ENCODE measurements around the gene DCLK2.

DCLK2 gene

DNA sequence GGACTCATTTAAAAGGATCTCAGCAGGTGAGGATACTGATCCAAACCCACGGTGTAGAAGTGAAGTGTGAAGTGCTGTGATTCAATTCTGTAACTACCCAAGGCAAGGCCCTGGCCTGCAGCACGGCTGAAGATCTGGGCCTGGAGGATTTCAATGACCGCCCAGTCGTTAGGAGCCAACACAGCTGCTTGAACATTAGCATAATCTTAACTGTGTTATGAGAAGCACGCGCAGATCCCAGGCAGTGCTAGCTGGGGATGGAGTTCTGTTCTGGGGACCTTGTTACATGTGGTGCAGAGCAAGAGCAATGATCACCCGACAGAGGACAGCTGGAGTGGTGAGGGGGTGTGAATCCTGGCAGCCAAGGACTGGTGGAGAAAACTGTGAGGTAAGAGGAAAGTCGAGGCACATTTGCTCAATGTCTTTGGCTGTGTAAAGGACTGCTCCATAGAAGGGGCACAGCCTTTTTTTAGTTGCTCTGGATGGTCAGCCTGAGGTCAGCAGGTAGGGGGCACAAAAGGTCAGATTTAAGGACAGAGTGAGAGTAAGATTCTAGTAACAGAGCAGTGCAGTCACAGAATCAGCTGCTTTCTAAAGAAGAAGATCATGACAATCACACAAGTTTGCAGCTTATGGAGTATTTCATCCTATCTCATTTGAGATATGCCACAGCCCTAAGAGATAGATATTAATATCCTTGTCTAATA is 181.8 kb downstream of the DCLK2 start:
- no peak for DNase-seq (ENCODE audit: low read depth in 1 of 2, low spot score in 1 of 2)

- no peak for DNase-seq (ENCODE audit: low read depth in 1 of 2, low spot score in 1 of 2)
Measured at GRCh38 chr4:150261571-150261970, 183.3 kb downstream of the DCLK2 start.

DNA sequence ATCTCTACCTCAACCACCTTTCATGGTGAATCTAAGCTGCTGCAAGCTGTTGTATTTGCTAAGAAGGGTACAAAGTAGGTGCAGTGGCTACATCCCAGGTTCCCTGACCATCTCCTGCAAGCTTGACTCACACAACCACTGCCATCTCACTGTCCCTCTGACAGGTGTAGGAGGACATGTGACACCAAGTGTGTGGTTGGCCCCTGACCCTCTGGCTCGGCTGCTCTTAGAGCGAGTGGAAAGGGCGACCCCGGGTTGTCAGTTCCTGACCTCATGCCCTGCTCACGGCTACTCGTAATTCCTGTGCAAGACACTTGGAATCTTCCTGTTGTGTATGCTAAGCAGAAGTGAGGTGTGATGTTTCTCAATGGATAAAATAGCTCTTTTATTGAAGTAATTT is 184.4 kb downstream of the DCLK2 start:
- DNase-seq (ENCODE audit: low read depth in 1 of 2, low spot score in 1 of 2) = no peak

- no peak for DNase-seq (ENCODE audit: low read depth in 1 of 2, low spot score in 1 of 2)
Measured at GRCh38 chr4:150264595-150265161, 186.4 kb downstream of the DCLK2 start.

GRCh38 chr4:150265806-150266205 is 187.6 kb downstream of the DCLK2 start:
- DNase-seq (ENCODE audit: low read depth in 1 of 2, low spot score in 1 of 2) = no peak

- DNase-seq (ENCODE audit: low read depth in 1 of 2, low spot score in 1 of 2) = no peak
Measured at GRCh38 chr4:150268444-150268843, 190.2 kb downstream of the DCLK2 start.

DNA sequence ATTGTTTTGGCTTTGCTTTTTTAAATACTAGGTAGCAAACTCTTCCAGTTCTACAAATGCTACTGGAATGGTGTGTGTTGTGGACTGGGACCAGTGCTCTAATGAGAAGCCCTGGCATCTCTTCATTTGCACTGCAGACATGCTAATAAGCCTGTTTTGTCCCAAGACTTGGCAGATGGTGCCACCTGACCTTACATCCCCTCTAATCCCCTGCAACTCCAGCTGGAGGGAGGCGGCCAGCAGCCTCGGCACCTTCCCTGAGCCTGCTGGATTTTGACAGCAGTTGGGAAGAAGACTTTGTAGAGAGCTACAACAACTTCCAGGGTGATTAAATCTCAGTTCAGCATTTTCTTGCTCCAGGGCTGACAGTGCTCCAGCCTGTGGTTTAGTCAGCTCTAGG is 200.0 kb downstream of the DCLK2 start:
- no peak for DNase-seq (ENCODE audit: low read depth in 1 of 2, low spot score in 1 of 2)

- no peak for DNase-seq (ENCODE audit: low read depth in 1 of 2, low spot score in 1 of 2)
Measured at GRCh38 chr4:150280081-150280895, 202.0 kb downstream of the DCLK2 start.

DNA sequence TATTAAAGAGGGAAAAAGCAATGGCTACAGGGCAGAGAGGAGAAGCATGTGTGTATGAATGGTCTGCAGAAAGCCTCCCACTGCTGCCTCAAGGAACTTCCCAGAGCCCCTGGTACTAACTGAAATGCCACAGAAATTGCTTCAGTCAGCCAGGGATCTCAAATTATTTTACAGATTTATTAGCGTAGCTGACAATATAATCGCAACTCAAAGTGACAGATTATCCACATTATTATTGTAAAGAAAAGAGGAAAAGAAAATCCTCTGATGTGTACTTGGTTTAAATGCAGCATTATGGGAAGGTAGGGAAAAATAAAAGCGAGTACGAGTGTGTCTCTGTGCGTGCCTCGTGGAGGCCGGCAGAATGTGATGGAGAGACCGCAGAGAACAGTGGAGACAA is 202.7 kb downstream of the DCLK2 start:
- no peak for DNase-seq (ENCODE audit: low read depth in 1 of 2, low spot score in 1 of 2)

DNA sequence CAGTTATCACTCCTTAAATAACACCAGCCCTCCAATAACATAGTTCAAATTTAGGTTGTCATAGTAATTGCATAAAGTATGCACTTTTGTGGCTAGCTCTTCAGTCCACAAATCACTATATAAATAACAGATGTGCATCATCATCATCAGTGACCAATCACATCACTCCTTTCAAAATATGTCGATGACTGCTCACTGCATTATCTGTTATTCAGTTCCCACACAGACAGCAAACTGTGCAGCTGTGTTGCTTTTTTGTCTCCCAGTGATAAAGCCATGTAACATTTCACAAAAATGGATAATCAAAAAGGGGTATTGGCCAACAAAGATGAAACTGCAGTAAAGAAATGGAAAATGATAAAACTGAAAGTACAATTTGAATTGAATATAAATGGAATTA is 205.4 kb downstream of the DCLK2 start:
- no peak for DNase-seq (ENCODE audit: low read depth in 1 of 2, low spot score in 1 of 2)

DNA sequence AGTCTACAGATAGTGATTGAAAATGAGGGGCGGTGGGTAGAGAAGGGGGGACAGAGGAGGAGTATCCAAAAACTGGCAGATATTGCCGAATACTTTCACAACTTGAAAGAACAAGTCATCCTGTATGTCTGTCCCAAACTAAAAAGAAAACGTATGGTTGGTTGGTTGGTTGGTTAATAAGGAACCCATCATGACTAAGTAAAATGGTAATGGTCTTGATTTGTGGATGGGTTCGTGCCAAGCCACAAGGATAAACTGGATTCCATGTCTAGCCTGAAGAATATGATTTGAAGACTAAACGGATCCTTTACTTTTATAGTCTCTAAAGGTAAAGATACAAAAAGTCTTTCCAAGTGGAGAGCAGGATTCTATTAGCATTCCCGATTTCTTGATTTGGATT is 208.4 kb downstream of the DCLK2 start:
- no peak for DNase-seq (ENCODE audit: low read depth in 1 of 2, low spot score in 1 of 2)

DNA sequence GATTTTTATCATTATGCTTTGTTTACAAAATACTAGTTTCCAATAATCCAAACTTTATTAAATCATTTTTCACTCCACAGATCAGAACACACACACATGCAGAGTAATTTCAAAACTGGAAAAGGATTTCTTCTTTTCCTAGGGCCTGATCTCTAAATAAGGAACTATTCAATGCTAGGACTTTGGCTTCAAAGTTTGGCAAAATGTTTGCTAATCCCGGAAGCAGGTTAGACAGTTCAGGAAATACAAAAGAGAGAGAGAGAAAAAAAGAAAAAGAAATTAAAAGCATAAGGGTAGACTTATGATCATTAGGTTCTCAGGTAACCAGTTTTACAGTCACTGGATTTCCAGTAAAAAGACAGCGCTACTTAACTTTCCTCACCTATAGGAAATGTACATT is 211.0 kb downstream of the DCLK2 start:
- no peak for DNase-seq (ENCODE audit: low read depth in 1 of 2, low spot score in 1 of 2)

DNA sequence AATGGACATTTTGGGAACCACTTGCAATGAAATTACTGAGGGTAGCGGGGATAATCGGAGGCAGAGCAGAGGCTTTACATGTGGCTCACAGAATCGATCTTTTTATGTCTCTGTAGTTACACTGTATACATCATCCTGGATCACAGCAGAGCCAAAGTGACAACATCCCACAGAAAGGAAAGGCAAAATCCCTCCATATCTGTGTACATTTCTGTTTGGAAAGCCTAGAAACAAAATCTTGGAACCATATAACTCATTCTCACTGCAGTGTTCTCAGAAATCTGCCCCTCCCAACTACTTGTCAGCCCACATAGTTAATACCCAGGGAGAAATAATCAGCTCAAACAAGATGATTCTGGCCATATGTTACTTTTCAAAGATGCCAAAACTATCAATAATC is 211.6 kb downstream of the DCLK2 start:
- DNase-seq (ENCODE audit: low read depth in 1 of 2, low spot score in 1 of 2) = no peak

GRCh38 chr4:150297861-150298474 is 219.7 kb downstream of the DCLK2 start:
- DNase-seq (ENCODE audit: low read depth in 1 of 2, low spot score in 1 of 2) = no peak

- no peak for DNase-seq (ENCODE audit: low read depth in 1 of 2, low spot score in 1 of 2)
Measured at GRCh38 chr4:150299816-150300215, 221.6 kb downstream of the DCLK2 start.

DNA sequence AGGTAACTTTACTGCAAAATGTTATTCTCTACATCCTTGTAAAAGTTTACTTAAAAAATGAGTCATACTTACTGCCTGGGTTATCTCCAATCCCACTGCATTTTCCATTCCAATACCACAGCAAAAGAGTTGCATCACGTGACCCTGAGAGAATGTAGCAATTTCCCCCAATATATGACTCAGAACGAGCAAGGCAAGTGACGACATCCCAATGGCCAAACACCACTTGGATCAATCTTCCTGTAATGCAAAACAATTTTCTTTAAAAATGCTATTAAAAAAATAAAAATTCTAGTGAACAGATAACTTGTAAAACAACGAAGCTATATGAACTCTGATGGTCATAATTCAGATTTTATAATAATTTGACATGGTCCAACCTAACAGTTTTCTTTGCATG is 224.3 kb downstream of the DCLK2 start:
- DNase-seq (ENCODE audit: low read depth in 1 of 2, low spot score in 1 of 2) = no peak

DNA sequence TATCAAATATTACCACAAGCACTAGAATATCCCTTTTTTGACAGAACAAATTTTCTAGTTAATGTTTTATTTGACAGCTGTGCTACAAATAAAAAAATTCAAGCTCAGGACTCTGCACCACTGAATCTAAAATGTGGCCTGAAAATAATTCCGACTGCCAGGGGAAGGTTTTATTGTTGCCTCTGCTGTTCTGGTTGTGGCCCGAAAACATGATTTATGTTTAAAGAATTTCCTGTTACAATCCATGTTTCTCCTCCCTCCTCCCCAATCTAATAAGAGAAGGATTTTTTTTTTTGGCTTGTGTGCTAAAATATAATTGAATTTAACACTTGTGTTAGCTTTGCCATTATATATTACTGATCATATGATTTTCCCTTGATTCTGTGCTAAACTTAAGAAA is 227.8 kb downstream of the DCLK2 start:
- DNase-seq (ENCODE audit: low read depth in 1 of 2, low spot score in 1 of 2) = no peak

DNA sequence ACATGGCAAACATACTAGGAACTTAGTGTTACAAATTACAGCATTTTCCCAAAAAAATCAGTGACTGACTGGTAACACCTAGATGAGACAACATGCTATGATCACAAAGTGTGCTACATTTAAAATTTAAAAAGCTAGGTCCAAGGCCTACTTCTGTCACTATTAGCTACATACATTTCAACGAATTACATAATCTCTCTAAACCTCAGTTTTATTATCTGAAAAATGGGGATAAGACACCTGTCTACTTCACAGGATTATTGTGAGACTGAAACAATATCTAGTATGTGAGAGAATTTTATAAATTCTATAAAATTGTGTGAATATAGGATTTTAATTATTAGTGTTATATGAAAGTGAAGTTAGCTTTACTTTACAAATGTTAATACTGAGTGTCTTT is 228.5 kb downstream of the DCLK2 start:
- DNase-seq (ENCODE audit: low read depth in 1 of 2, low spot score in 1 of 2) = no peak
